Natural killer cell (primary cell): ENCODE data around the gene MAPRE3. TPM values are rescaled to one million over a fixed set of nuclear protein-coding genes. Genes with fewer than 3 reads are reported as not detected.

Experiments
- ATAC-seq, 3 donors: fragments of 150-1000 bp in 2 of 3; fragments of 200-7000 bp in 1 of 3; cut with Tn5 transposase; 1 replicate in 1 of 3; 2 replicates in 2 of 3; pipeline ENCODE4 v1.10.0; 2021; ENCODE audit warnings: mild to moderate bottlenecking in 2 of 3, moderate library complexity in 2 of 3
- DNase-seq, 2 donors: peaks; one replicate each; pipeline versions ENCODE4 v3.0.0 to v3.0.0-alpha.2; 2013 to 2021; ENCODE audit warnings: mixed read lengths in 1 of 2
- H3K27ac ChIP-seq: one replicate; pipeline ENCODE4 v1.5.1; 2013; ENCODE audit warnings: mild to moderate bottlenecking, low read length
- H3K27me3 ChIP-seq: one replicate; pipeline ENCODE4 v1.6.1; 2013; ENCODE audit warnings: low read length; ENCODE audit not compliant: control insufficient read depth, insufficient read depth
- H3K36me3 ChIP-seq: one replicate; pipeline ENCODE4 v1.6.1; 2013; ENCODE audit warnings: low read length; ENCODE audit not compliant: control insufficient read depth, insufficient read depth
- H3K4me1 ChIP-seq: one replicate; pipeline ENCODE4 v1.6.1; 2013; ENCODE audit warnings: low read length; ENCODE audit not compliant: control insufficient read depth, insufficient read depth
- H3K4me3 ChIP-seq: one replicate; pipeline ENCODE4 v1.5.1; 2013; ENCODE audit warnings: low read length
- H3K9me3 ChIP-seq: one replicate; pipeline ENCODE4 v1.6.1; 2013; ENCODE audit warnings: low read length; ENCODE audit not compliant: control insufficient read depth, insufficient read depth
- H3K27ac Mint-ChIP-seq, 2 donors: one replicate each; pipeline ENCODE4 v1.8.0; 2022; ENCODE audit warnings: mild to moderate bottlenecking in 2 of 2, mixed read lengths in 2 of 2, moderate library complexity in 1 of 2
- H3K27me3 Mint-ChIP-seq, 2 donors: one replicate each; pipeline ENCODE4 v1.8.0; 2022; ENCODE audit warnings: low read depth in 2 of 2, mixed read lengths in 2 of 2
- H3K36me3 Mint-ChIP-seq: one replicate; pipeline ENCODE4 v1.8.0; 2022; ENCODE audit warnings: mixed read lengths
- H3K4me1 Mint-ChIP-seq, 2 donors: one replicate each; pipeline ENCODE4 v1.8.0; 2022; ENCODE audit warnings: mixed read lengths in 2 of 2
- H3K4me3 Mint-ChIP-seq: one replicate; pipeline ENCODE4 v1.8.0; 2022; ENCODE audit warnings: mild to moderate bottlenecking, moderate library complexity, mixed read lengths
- H3K9me3 Mint-ChIP-seq, 2 donors: one replicate each; pipeline ENCODE4 v1.8.0; 2022; ENCODE audit warnings: mixed read lengths in 2 of 2
- WGBS: methylation state at CpG from one replicate; pipeline ENCODE4 v1.1.7; 2013; ENCODE audit warnings: missing lambda C conversion rate; ENCODE audit not compliant: insufficient coverage; 5-methylcytosine and 5-hydroxymethylcytosine counted together
- intact Hi-C: fragments of 100-400 bp; cut with micrococcal nuclease; formaldehyde crosslinking; loops from one replicate; pipeline ENCODE4 v1.14.2; 2022
- total RNA-seq, 4 donors: library from RNA; stranded (reverse); fragments of 120-200 nt in 1 of 4; gene quantifications; one replicate each; pipeline versions ENCODE4 v1.2.3 to v1.2.4, GENCODE V29; 2013 to 2022
- TF ChIP-seq, protein P1 (sequence below): fragments of 200-600 bp; IDR thresholded peaks from one replicate; pipeline ENCODE4 v1.8.0; 2022; ENCODE audit warnings: antibody characterized with exemption

MAPRE3 gene
- total RNA-seq, 3 donors from 2014 or later (not counting 1 experiment from before 2014, with no cell fraction given): 3.9 to 5.0 (median 4.2) TPM

DNA sequence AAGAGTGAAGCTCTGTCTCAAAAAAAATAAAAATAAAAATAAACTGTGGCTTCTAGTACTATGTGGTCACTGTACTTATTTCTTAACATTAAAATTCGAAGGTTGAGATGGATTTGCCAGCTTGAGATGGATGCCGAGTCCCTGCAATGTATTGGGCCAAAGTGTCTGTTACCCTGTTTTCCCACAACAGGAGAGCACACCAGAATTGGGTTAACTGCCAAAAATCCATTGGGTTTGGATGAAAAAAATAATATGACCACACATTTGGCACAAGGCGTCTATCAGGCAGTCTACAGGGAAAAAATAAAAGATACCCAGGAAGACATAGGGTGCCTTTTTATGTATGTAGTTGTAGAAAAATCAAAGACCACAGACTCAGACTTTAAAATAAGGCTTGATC, 19.2 kb upstream of the MAPRE3 start:
- TF ChIP-seq, protein P1, sequence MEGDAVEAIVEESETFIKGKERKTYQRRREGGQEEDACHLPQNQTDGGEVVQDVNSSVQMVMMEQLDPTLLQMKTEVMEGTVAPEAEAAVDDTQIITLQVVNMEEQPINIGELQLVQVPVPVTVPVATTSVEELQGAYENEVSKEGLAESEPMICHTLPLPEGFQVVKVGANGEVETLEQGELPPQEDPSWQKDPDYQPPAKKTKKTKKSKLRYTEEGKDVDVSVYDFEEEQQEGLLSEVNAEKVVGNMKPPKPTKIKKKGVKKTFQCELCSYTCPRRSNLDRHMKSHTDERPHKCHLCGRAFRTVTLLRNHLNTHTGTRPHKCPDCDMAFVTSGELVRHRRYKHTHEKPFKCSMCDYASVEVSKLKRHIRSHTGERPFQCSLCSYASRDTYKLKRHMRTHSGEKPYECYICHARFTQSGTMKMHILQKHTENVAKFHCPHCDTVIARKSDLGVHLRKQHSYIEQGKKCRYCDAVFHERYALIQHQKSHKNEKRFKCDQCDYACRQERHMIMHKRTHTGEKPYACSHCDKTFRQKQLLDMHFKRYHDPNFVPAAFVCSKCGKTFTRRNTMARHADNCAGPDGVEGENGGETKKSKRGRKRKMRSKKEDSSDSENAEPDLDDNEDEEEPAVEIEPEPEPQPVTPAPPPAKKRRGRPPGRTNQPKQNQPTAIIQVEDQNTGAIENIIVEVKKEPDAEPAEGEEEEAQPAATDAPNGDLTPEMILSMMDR: no peak
- intact Hi-C loops: no loop called here
- no peaks in the 10 kb centered on the region for H3K4me1 Mint-ChIP-seq

DNA sequence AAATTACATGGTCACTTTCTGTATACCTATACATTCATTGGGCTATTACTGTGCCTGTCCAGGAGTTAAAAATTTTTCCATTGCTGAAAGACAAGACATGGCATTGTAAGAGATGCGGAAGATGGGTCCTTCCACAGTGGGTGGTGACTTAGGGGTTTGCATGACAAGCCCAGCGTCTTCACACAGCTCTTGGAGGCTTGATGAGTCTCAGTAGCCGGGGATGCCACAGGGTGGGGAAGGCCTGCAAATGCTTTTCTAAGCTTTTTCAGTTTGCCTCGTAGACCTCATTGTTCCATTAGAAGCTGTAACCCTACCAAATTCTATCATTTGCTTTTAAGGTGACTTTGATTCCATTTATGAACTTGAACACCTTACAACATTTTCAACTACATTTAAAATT, 18.1 kb upstream of the MAPRE3 start:
- H3K4me3 Mint-ChIP-seq: no peak overlapping the region
- H3K27me3 Mint-ChIP-seq: peaks cover 7 to 8% of the 10 kb centered on the region in 2 donors
- no peak overlapping the region for H3K27ac Mint-ChIP-seq
- TF ChIP-seq, protein P1: no peak
- H3K9me3 ChIP-seq: no peaks in the 10 kb centered on the region
- no peak overlapping the region for H3K27ac ChIP-seq
- intact Hi-C loops: no loop called here
- no peaks in the 10 kb centered on the region for H3K4me1 Mint-ChIP-seq
- no peak overlapping the region for H3K4me3 ChIP-seq
- ATAC-seq (no peak), DNase-seq (no peak)
- H3K4me1 ChIP-seq: no peaks in the 10 kb centered on the region
- H3K36me3 Mint-ChIP-seq: no peaks in the 10 kb centered on the region
- no peaks in the 10 kb centered on the region for H3K36me3 ChIP-seq
- WGBS: 79% methylated on average over 4 of the region's 4 CpGs
- peaks cover 6% of the 10 kb centered on the region for H3K27me3 ChIP-seq
- H3K9me3 Mint-ChIP-seq: no peaks in the 10 kb centered on the region

More for the DNA sequence above, 19.2 kb upstream of the MAPRE3 start:
- H3K4me1 ChIP-seq: no peaks in the 10 kb centered on the region
- 86% methylated on average over 3 of the region's 3 CpGs for WGBS
- no peak overlapping the region for H3K27ac Mint-ChIP-seq
- H3K4me3 ChIP-seq: no peak overlapping the region
- no peak overlapping the region for H3K4me3 Mint-ChIP-seq
- no peaks in the 10 kb centered on the region for H3K36me3 ChIP-seq
- no peak overlapping the region for H3K27ac ChIP-seq
- H3K9me3 Mint-ChIP-seq: no peaks in the 10 kb centered on the region
- DNase-seq (no peak), ATAC-seq (no peak)
- H3K27me3 Mint-ChIP-seq: peaks cover 4 to 8% of the 10 kb centered on the region in 2 donors
- H3K36me3 Mint-ChIP-seq: no peaks in the 10 kb centered on the region
- no peaks in the 10 kb centered on the region for H3K9me3 ChIP-seq
- H3K27me3 ChIP-seq: peaks cover 6% of the 10 kb centered on the region

DNA sequence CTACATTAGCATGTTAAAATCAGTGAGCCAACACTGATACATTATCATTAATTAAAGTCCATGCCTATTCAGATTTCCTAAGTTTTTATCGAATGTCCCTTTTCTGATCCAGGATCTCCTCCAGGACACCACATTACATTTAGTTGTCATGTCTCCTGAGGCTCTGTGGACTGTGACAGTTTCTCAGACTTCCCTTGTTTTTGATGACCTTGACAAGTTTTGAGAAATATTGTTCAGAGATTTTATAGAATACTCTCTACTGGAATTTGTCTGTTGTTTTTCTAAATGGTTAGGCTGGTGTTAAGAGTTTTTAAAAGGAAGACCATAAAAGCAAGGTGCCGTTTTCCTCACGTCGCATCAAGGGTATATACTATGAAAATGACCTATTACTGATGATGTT, 16.3 kb upstream of the MAPRE3 start:
- Mint-ChIP-seq H3K4me1 (no peaks in the 10 kb centered on the region), H3K4me3 (no peak overlapping the region), H3K27me3 (peaks cover 6 to 10% of the 10 kb centered on the region in 2 donors), H3K9me3 (no peaks in the 10 kb centered on the region), H3K36me3 (no peaks in the 10 kb centered on the region), H3K27ac (no peak overlapping the region)
- WGBS: 95% methylated on average over 4 of the region's 4 CpGs
- intact Hi-C loops: no loop called here
- TF ChIP-seq, protein P1: no peak
- Histone ChIP-seq H3K4me3 (no peak overlapping the region), H3K27me3 (peaks cover 6% of the 10 kb centered on the region), H3K4me1 (no peaks in the 10 kb centered on the region), H3K36me3 (no peaks in the 10 kb centered on the region), H3K27ac (no peak overlapping the region), H3K9me3 (no peaks in the 10 kb centered on the region)
- no peak for DNase-seq
- no peak for ATAC-seq

DNA sequence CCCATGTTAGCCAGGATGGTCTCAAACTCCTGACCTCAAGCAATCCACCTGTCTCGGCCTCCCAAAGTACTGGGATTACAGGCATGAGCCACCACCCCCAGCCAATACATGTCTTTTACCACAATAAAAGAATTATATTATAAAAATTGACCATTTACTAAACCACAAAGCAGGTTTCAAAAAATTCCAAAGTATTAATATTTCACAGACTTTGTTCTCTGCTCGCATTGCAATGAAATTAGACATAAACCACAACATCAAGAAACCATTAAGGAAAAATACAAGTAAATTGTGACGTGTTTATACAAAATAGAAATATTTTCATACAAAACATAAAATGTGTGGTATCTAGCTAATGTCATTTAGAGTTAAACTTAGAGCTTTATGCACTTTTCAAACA, 13.4 kb upstream of the MAPRE3 start:
- Histone ChIP-seq H3K4me1 (no peaks in the 10 kb centered on the region), H3K9me3 (no peaks in the 10 kb centered on the region), H3K27me3 (peaks cover 6% of the 10 kb centered on the region), H3K4me3 (no peak overlapping the region), H3K36me3 (no peaks in the 10 kb centered on the region), H3K27ac (no peak overlapping the region)
- Mint-ChIP-seq H3K36me3 (no peaks in the 10 kb centered on the region), H3K4me3 (no peak overlapping the region), H3K4me1 (no peaks in the 10 kb centered on the region), H3K27ac (no peak overlapping the region), H3K27me3 (peaks cover 10% of the 10 kb centered on the region in 2 donors), H3K9me3 (no peaks in the 10 kb centered on the region)
- TF ChIP-seq, protein P1: no peak
- 36% methylated on average over 1 of the region's 3 CpGs for WGBS
- DNase-seq: no peak
- ATAC-seq: no peak
- intact Hi-C loops: no loop called here
